Spinal cord (tissue), 10 donors: ENCODE measurements around the gene MSANTD7. TPM values are rescaled to one million over a fixed set of nuclear protein-coding genes. Genes with fewer than 3 reads are reported as not detected.

ENCODE experiments used
- DNase-seq, 6 donors: peaks; one replicate each; pipeline versions ENCODE4 v3.0.0 to v3.0.0-alpha.2; 2013 to 2015; ENCODE audit warnings: low spot score in 6 of 6, low read depth in 4 of 6
- H3K27ac ChIP-seq: one replicate; pipeline ENCODE4 v1.5.1; 2013; ENCODE audit warnings: low read depth, low read length, control low read depth
- H3K27me3 ChIP-seq: one replicate; pipeline ENCODE4 v1.6.1; 2013; ENCODE audit warnings: low read length; ENCODE audit not compliant: control insufficient read depth, insufficient read depth
- H3K36me3 ChIP-seq: one replicate; pipeline ENCODE4 v1.6.1; 2013; ENCODE audit warnings: low read length; ENCODE audit not compliant: control insufficient read depth, insufficient read depth
- H3K4me1 ChIP-seq: one replicate; pipeline ENCODE4 v1.6.1; 2013; ENCODE audit warnings: low read length; ENCODE audit not compliant: control insufficient read depth, insufficient read depth
- H3K4me3 ChIP-seq: one replicate; pipeline ENCODE4 v1.5.1; 2013; ENCODE audit warnings: low read depth, low read length, control low read depth
- H3K9me3 ChIP-seq: one replicate; pipeline ENCODE4 v1.6.1; 2013; ENCODE audit warnings: low read length; ENCODE audit not compliant: control insufficient read depth, insufficient read depth
- WGBS: methylation state at CpG from one replicate; pipeline ENCODE4 v1.1.5; 2013; ENCODE audit warnings: missing lambda C conversion rate; ENCODE audit not compliant: insufficient coverage; 5-methylcytosine and 5-hydroxymethylcytosine counted together
- polyA plus RNA-seq, 2 donors: library from polyadenylated mRNA; unstranded; fragments of 120-200 nt; gene quantifications; one replicate each; pipeline ENCODE4 v1.2.1, GENCODE V29; 2013; ENCODE audit not compliant: insufficient read length in 2 of 2
- total RNA-seq, 2 donors: library from RNA; depleted of rRNA in 1 of 2; stranded (reverse); fragments of 120-200 nt in 1 of 2; fragments of >200 nt in 1 of 2; gene quantifications; one replicate each; pipeline versions ENCODE4 v1.2.3 to v1.2.4, GENCODE V29; 2013 to 2014
- donor health status: healthy.

MSANTD7 gene
- total and polyA plus RNA-seq, 4 donors: 16.1 to 27.7 (median 18.0) TPM

DNA sequence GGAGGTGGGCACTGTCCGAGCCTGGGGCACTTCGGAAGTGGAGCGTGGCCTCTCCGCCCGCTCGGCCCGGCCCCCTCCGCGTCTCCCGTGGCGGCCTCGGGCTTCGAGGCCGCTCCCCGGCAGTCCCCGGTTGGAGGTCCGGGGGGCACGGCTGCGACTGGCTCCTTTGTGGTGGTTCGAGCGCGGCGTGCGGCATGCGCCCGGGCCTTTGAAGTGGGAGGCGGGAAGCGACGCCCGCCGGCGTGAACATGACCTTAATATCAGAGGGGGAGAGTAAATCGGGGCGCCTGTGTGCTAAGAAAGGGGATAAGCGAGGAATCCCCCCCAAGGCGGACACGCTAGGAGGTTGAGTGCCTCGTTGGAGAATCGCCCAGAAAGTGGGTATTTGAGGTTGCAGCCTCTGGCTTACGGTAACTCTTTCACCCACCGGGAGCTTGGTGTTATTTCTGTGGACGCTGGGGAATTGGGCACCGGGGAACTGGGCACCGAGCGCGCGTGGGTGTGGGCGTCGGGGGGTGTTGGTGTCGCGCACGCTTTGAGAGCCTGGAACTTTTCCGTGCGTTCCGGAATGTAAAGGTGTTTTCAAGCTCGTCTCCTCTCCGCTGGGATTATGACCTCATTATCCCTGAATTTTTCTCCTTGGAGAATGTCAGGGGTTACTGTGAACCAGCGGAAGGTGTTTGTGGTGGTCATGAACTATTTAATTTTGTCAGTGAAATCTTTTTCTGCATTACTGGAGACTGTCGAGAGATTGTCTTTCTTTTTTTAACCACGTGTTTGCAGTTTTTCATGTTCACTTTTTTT is 41.2 kb downstream of the MSANTD7 start:
- Histone ChIP-seq H3K9me3 (no peaks in the 10 kb centered on the region), H3K27ac (peak overlapping the region; percentile 64), H3K27me3 (no peaks in the 10 kb centered on the region), H3K4me1 (peaks cover 8% of the 10 kb centered on the region), H3K4me3 (peak overlapping the region; percentile 80), H3K36me3 (no peaks in the 10 kb centered on the region)
- WGBS: under 1% methylated on average over 57 of the region's 60 CpGs
- peak in 4 of 6 donors; percentile 7 to 55 (median 18) for DNase-seq

DNA sequence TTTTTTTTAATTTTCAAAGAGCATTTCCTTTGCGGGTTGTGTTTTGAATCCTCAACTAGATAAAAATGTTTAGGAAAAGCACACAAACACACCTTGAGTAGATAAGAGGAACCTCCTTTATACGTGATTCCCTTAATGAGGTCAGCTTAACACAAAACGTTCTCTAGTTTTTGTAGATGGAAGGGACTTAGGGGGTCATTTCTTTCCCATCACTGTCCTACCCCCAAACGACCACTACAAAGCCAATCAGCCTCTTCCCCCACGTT is 41.8 kb downstream of the MSANTD7 start:
- DNase-seq: peak in 1 of 6 donors; percentile 5
- Histone ChIP-seq H3K27me3 (no peaks in the 10 kb centered on the region), H3K36me3 (no peaks in the 10 kb centered on the region), H3K4me3 (peak overlapping the region; percentile 80), H3K27ac (no peak overlapping the region), H3K4me1 (peaks cover 8% of the 10 kb centered on the region), H3K9me3 (no peaks in the 10 kb centered on the region)
- no CpG with 5 or more reads among the region's 5 CpGs for WGBS

DNA sequence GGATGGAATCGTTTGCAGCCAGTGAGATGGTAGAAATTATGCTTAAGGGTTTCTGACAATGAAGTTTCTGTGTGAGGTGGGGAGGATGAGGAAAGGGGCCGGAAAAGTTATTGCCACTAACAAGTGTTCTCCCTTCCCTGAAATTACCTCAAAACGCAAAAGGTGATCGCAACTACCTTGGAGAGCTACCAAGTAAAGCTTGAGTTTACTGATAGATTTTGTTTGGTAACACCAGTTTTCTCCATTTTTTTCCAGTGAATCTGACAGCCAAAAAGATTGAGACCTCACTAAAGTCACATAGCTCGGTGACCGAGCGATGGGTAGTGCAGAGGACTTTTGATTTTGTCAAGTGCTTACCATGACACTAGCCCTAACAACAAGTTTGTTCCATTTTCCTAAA is 42.1 kb downstream of the MSANTD7 start:
- Histone ChIP-seq H3K27ac (no peak overlapping the region), H3K4me1 (peaks cover 8% of the 10 kb centered on the region), H3K9me3 (no peaks in the 10 kb centered on the region), H3K36me3 (no peaks in the 10 kb centered on the region), H3K4me3 (peak overlapping the region; percentile 80), H3K27me3 (no peaks in the 10 kb centered on the region)
- no peak for DNase-seq
- no CpG with 5 or more reads among the region's 7 CpGs for WGBS

DNA sequence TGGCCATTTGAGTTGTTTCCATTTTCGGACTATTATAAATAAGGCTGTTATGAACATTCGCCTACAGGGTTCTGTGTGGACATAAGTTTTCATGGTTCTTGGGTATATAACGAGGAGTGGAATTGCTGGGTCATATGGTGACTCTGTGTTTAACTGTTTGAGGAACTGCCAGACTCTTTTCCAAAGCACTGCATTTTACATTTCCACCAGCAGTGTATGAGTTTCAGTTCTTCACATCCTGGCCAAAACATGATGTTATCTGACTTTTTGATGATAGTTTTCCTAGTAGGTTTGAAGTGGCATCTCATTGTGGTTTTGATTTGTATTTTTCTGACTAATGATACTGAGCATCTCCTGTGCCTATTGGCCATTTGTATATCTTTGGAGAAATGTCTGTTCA is 46.0 kb downstream of the MSANTD7 start:
- WGBS: no CpG with 5 or more reads among the region's 3 CpGs
- H3K27ac ChIP-seq: no peak overlapping the region
- H3K4me3 ChIP-seq: no peak overlapping the region

More for the DNA sequence above, 46.0 kb downstream of the MSANTD7 start:
- no peaks in the 10 kb centered on the region for H3K9me3 ChIP-seq
- H3K27me3 ChIP-seq: no peaks in the 10 kb centered on the region
- DNase-seq: no peak
- H3K36me3 ChIP-seq: no peaks in the 10 kb centered on the region
- H3K4me1 ChIP-seq: peaks cover 2% of the 10 kb centered on the region

Other genes with a start within 250 kb of the MSANTD7 start
- gene FAM107B, start 63.4 kb upstream of the MSANTD7 start, total RNA-seq: 10 to 100 TPM; 49.2 to 56.9 TPM
- gene FAM107B, start 63.4 kb upstream of the MSANTD7 start, polyA plus RNA-seq: 10 to 100 TPM; 36.4 to 44.9 TPM
- gene CDNF, start 269 bp upstream of the MSANTD7 start, total RNA-seq: 1 to 10 TPM in 1 of 2 donors, under 1 TPM in 1; 0.50 to 2.9 TPM
- gene CDNF, start 269 bp upstream of the MSANTD7 start, polyA plus RNA-seq: 1 to 10 TPM; 1.5 to 1.8 TPM
- gene HSPA14, start within 50 bp of the MSANTD7 start, total RNA-seq: 10 to 100 TPM; 16.1 to 16.9 TPM
- gene HSPA14, start within 50 bp of the MSANTD7 start, polyA plus RNA-seq: 10 to 100 TPM; 14.8 to 17.7 TPM
- gene SUV39H2, start 40.6 kb downstream of the MSANTD7 start, total RNA-seq: 10 to 100 TPM; 16.5 to 19.4 TPM
- gene SUV39H2, start 40.6 kb downstream of the MSANTD7 start, polyA plus RNA-seq: 10 to 100 TPM; 14.4 to 15.1 TPM
- gene DCLRE1C, start 115.8 kb downstream of the MSANTD7 start, total RNA-seq: 10 to 100 TPM; 13.4 to 14.2 TPM
- gene DCLRE1C, start 115.8 kb downstream of the MSANTD7 start, polyA plus RNA-seq: 10 to 100 TPM in 1 of 2 donors, 1 to 10 TPM in 1; 10.0 to 13.1 TPM
- 1 to 10 TPM in 1 of 2 donors, not detected in 1; 1.2 TPM for gene MEIG1, start 121.1 kb downstream of the MSANTD7 start, total RNA-seq
- gene MEIG1, start 121.1 kb downstream of the MSANTD7 start, polyA plus RNA-seq: 1 to 10 TPM; 1.9 to 2.6 TPM
- 1 to 10 TPM in 1 of 2 donors, under 1 TPM in 1; 0.79 to 7.4 TPM for gene OLAH, start 205.6 kb downstream of the MSANTD7 start, total RNA-seq
- gene OLAH, start 205.6 kb downstream of the MSANTD7 start, polyA plus RNA-seq: 1 to 10 TPM in 1 of 2 donors, under 1 TPM in 1; 0.84 to 1.9 TPM